ENCODE measurements around the gene PHLDB2.

The PHLDB2 gene

GRCh38 chr3:111951032-111951431 is 92.0 kb downstream of the PHLDB2 start:
- no peak for TF ChIP-seq SIN3A (IDR thresholded peaks at IDR 0.05; ENCODE audit: borderline replicate concordance, insufficient read depth, low read length)
- TF ChIP-seq REST (IDR thresholded peaks at IDR 0.05; ENCODE audit: insufficient read depth in 1 of 2, low read depth in 2 of 2, low read length in 2 of 2): no peak
- TF ChIP-seq TAF1 (IDR thresholded peaks at IDR 0.05; ENCODE audit: borderline replicate concordance, insufficient read depth, low read length): no peak
- no peak for TF ChIP-seq POLR2AphosphoS5 (IDR thresholded peaks at IDR 0.05; ENCODE audit: low read depth, low read length)
- no peak for TF ChIP-seq FOXP2 (optimal IDR thresholded peaks at IDR 0.05; ENCODE audit: borderline replicate concordance, extremely low read depth, extremely low read length, insufficient read depth)

GRCh38 chr3:111952086-111952485 is 93.0 kb downstream of the PHLDB2 start:
- TF ChIP-seq POLR2AphosphoS5 (IDR thresholded peaks at IDR 0.05; ENCODE audit: low read depth, low read length) (no peak), FOXP2 (optimal IDR thresholded peaks at IDR 0.05; ENCODE audit: borderline replicate concordance, extremely low read depth, extremely low read length, insufficient read depth) (no peak), REST (IDR thresholded peaks at IDR 0.05; ENCODE audit: insufficient read depth in 1 of 2, low read depth in 2 of 2, low read length in 2 of 2) (no peak), SIN3A (IDR thresholded peaks at IDR 0.05; ENCODE audit: borderline replicate concordance, insufficient read depth, low read length) (no peak), TAF1 (IDR thresholded peaks at IDR 0.05; ENCODE audit: borderline replicate concordance, insufficient read depth, low read length) (no peak)

GRCh38 chr3:111952866-111953450 is 93.9 kb downstream of the PHLDB2 start:
- TF ChIP-seq TAF1 (IDR thresholded peaks at IDR 0.05; ENCODE audit: borderline replicate concordance, insufficient read depth, low read length): no peak
- TF ChIP-seq POLR2AphosphoS5 (IDR thresholded peaks at IDR 0.05; ENCODE audit: low read depth, low read length): no peak
- TF ChIP-seq FOXP2 (optimal IDR thresholded peaks at IDR 0.05; ENCODE audit: borderline replicate concordance, extremely low read depth, extremely low read length, insufficient read depth): no peak
- TF ChIP-seq SIN3A (IDR thresholded peaks at IDR 0.05; ENCODE audit: borderline replicate concordance, insufficient read depth, low read length): no peak
- TF ChIP-seq REST (IDR thresholded peaks at IDR 0.05; ENCODE audit: insufficient read depth in 1 of 2, low read depth in 2 of 2, low read length in 2 of 2): no peak

GRCh38 chr3:111954228-111954990 is 95.3 kb downstream of the PHLDB2 start:
- no peak for TF ChIP-seq REST (IDR thresholded peaks at IDR 0.05; ENCODE audit: insufficient read depth in 1 of 2, low read depth in 2 of 2, low read length in 2 of 2)
- no peak for TF ChIP-seq FOXP2 (optimal IDR thresholded peaks at IDR 0.05; ENCODE audit: borderline replicate concordance, extremely low read depth, extremely low read length, insufficient read depth)
- no peak for TF ChIP-seq POLR2AphosphoS5 (IDR thresholded peaks at IDR 0.05; ENCODE audit: low read depth, low read length)
- no peak for TF ChIP-seq TAF1 (IDR thresholded peaks at IDR 0.05; ENCODE audit: borderline replicate concordance, insufficient read depth, low read length)
- TF ChIP-seq SIN3A (IDR thresholded peaks at IDR 0.05; ENCODE audit: borderline replicate concordance, insufficient read depth, low read length): no peak
